Head of caudate nucleus (tissue), 42 donors: ENCODE data around the gene ZNF697.

Experiments used
- DNase-seq, 42 donors: peaks; one replicate each; pipeline versions ENCODE4 v3.0.0 to v3.0.0-alpha.2; 2020 to 2021; ENCODE audit warnings: mixed read lengths in 7 of 42
- intact Hi-C: fragments of 100-400 bp; cut with DNase I; formaldehyde crosslinking; loops from one replicate; pipeline ENCODE4 v1.15.0; 2022

The ZNF697 gene

GRCh38 chr1:119670898-119671297 is 22.8 kb upstream of the ZNF697 start:
- intact Hi-C loops = no loop called here

GRCh38 chr1:119667173-119667572 is 19.1 kb upstream of the ZNF697 start:
- intact Hi-C loops = no loop called here
- DNase-seq = no peak

More at GRCh38 chr1:119670898-119671297, 22.8 kb upstream of the ZNF697 start:
- no peak for DNase-seq

- intact Hi-C loops = loop anchor here (5.0 kb wide), 1 partner anchor 52 kb away; no protein-coding TSS in a partner anchor
- no peak for DNase-seq
These were observed 16.0 kb upstream of the ZNF697 start for GRCh38 chr1:119664067-119664466.

- intact Hi-C loops = loop anchor here (5.0 kb wide), 1 partner anchor 50 kb away; no protein-coding TSS in a partner anchor
- DNase-seq = no peak
These were observed 14.0 kb upstream of the ZNF697 start for GRCh38 chr1:119662034-119662437.

GRCh38 chr1:119660253-119661083 is 12.4 kb upstream of the ZNF697 start:
- intact Hi-C loops = loop anchor here (5.0 kb wide), 1 partner anchor 48 kb away; no protein-coding TSS in a partner anchor
- DNase-seq = no peak

- DNase-seq = no peak
- intact Hi-C loops = loop anchor here (5.0 kb wide), 1 partner anchor 47 kb away; no protein-coding TSS in a partner anchor
These were observed 11.6 kb upstream of the ZNF697 start for GRCh38 chr1:119659628-119660027.

GRCh38 chr1:119656410-119656955 is 8.4 kb upstream of the ZNF697 start:
- no peak for DNase-seq
- intact Hi-C loops = no loop called here

- intact Hi-C loops = no loop called here
- no peak for DNase-seq
These were observed 7.1 kb upstream of the ZNF697 start for GRCh38 chr1:119655154-119655553.

- intact Hi-C loops = no loop called here
- no peak for DNase-seq
These were observed 5.7 kb upstream of the ZNF697 start for GRCh38 chr1:119653839-119654170.

GRCh38 chr1:119653135-119653838 is 5.2 kb upstream of the ZNF697 start:
- intact Hi-C loops = no loop called here
- no peak for DNase-seq

- DNase-seq = no peak
- intact Hi-C loops = no loop called here
These were observed 4.5 kb upstream of the ZNF697 start for GRCh38 chr1:119652587-119652986.

- intact Hi-C loops = no loop called here
- DNase-seq = no peak
These were observed 3.6 kb upstream of the ZNF697 start for GRCh38 chr1:119651641-119652040.

- no peak for DNase-seq
- intact Hi-C loops = no loop called here
These were observed 3.1 kb upstream of the ZNF697 start for GRCh38 chr1:119651133-119651532.

GRCh38 chr1:119648620-119649004 is 546 bp upstream of the ZNF697 start:
- intact Hi-C loops = no loop called here
- DNase-seq = peak in 1 of 42 donors; percentile 41

- intact Hi-C loops = no loop called here
- DNase-seq = peak in 30 of 42 donors; percentile 4 to 54 (median 29)
These were observed 785 bp downstream of the ZNF697 start for GRCh38 chr1:119647228-119647733.

- peak in 3 of 42 donors; percentile 2 to 8 (median 5) for DNase-seq
- intact Hi-C loops = no loop called here
These were observed 1.4 kb downstream of the ZNF697 start for GRCh38 chr1:119646521-119647227.

GRCh38 chr1:119639109-119639508 is 9.0 kb downstream of the ZNF697 start:
- intact Hi-C loops = no loop called here
- DNase-seq = no peak

- no peak for DNase-seq
- intact Hi-C loops = no loop called here
These were observed 10.4 kb downstream of the ZNF697 start for GRCh38 chr1:119637710-119638109.

GRCh38 chr1:119636491-119637089 is 11.5 kb downstream of the ZNF697 start:
- DNase-seq = no peak
- intact Hi-C loops = no loop called here
